GM10266 (cell line): ENCODE results near the gene TBRG1.

Experiments used
- DNase-seq: peaks from one replicate; pipeline ENCODE4 v3.0.0; 2012; ENCODE audit errors: extremely low spot score
- TF ChIP-seq, protein P1 (sequence below): IDR thresholded peaks from 2 replicates; pipeline ENCODE4 v1.5.1; 2012; ENCODE audit warnings: mild to moderate bottlenecking, low read depth; ENCODE audit not compliant: control insufficient read depth, insufficient read depth; ENCODE audit errors: missing control alignments

The TBRG1 gene

DNA sequence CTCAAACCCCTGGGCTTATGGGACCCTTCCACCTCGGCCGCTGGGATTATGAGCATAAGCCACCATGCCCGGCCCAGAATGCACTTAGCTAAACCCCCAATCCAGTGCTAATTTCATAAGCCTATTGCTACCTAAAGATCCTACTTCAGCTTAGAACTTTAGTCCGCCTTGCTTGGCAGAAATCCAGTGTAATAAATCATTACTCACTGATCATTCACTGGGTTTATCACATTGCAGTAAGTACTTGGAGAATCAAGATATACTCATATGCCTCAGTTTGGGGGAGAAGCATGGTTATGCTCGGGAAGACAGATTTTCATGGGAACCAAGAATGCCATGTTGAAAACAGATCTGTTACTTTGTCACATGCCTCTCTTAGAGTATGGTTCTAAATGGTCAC lies 3.8 kb upstream of the TBRG1 start:
- TF ChIP-seq, protein P1, sequence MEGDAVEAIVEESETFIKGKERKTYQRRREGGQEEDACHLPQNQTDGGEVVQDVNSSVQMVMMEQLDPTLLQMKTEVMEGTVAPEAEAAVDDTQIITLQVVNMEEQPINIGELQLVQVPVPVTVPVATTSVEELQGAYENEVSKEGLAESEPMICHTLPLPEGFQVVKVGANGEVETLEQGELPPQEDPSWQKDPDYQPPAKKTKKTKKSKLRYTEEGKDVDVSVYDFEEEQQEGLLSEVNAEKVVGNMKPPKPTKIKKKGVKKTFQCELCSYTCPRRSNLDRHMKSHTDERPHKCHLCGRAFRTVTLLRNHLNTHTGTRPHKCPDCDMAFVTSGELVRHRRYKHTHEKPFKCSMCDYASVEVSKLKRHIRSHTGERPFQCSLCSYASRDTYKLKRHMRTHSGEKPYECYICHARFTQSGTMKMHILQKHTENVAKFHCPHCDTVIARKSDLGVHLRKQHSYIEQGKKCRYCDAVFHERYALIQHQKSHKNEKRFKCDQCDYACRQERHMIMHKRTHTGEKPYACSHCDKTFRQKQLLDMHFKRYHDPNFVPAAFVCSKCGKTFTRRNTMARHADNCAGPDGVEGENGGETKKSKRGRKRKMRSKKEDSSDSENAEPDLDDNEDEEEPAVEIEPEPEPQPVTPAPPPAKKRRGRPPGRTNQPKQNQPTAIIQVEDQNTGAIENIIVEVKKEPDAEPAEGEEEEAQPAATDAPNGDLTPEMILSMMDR, result no peak
- DNase-seq, result no peak

DNA sequence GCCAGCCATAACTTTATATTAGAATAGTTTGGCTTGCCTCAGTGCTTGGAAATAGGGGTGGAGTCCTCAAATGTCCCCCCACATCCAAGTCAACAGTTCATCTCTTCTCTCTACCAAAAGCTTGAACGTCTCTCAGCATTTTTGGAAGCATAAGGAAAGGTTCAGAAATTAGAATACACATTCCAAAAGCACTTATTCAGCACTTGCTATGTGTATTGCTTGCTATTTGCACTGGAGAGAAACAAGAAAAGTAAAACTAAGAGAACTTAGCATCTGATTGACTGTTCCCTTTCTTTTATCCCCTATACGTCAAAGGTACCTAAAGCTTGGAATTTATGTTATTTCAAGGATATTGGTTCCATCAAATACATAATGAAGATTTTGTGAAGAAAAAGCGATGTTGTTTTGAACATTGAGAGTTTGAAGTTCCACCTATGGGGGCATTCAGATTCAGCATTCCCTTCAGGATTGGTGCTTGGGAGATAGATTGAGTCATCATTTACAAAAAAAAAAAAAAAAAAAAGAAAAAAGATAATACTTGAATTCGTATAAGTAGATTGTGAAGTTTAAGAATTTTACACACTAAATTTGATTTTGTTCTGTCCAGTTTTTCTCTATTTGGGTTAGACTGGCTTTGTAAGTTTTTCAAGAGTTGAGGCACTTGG lies 1.3 kb downstream of the TBRG1 start:
- no peak for DNase-seq
- TF ChIP-seq, protein P1, result no peak

DNA sequence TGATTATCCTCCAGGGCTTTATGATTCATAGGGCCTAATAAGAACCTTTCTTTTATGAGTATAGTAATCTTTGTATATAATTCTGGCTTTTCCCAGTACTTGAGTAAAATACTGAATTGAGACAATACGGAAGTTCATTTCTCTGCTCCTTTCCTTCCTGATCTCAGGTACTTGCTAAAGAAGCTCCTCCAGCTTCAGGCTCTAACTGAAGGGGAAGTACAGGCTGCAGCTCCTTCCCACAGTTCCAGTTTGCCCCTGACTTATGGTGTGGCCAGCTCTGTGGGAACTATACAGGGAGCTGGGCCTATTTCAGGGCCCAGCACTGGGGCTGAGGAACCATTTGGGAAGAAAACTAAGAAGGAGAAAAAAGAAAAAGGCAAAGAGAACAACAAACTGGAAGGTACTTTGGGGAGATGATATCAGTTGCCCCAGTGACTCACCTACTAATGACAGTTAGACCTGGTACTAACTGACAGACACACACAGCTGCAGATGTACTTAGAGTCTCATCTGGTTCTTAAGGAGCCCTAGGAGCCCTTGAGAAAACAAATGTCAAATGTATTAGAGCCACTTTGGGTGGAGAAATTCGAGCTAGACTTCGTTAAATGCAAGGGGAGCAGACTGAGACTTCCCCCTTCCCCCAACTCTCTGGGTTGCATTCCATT lies 3.0 kb downstream of the TBRG1 start:
- DNase-seq, result no peak
- TF ChIP-seq, protein P1, result no peak

DNA sequence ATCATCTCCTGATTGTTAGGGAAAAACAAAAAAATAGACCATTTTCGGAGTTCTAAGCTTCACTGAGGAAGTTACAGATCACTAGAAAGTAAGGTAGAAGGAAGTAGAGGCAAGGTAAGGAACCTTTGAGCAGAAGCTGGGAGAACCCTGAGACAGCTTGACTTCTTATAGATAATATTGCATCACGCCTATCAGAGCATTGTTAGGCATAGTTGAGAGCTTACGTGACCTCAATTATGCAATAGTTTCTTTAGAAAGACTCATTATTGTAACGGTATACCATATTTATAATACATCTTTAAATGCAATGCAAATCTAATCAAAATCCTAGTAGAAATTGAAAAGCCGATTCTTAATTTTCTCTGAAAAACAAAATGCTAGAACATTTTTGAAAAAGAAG lies 4.9 kb downstream of the TBRG1 start:
- no peak for DNase-seq
- TF ChIP-seq, protein P1, result no peak

DNA sequence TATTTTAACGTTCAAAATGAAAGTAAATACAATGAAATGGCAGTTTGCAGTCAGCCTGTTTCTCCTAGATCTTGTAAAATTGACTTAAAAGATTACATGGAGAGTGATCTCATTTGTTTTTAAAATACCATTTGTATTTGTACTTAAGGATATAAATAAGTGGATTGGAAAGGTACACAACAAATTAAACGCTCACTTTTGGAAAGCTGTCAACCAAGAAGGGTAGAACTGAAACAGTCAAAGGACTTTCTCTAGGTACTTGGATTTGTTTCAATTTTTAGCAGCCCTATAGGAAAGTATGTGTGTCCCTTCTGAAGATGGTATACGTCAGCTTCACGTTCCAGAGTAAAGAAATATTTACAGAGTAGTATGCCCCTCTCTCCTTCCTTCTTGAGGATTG lies 7.3 kb downstream of the TBRG1 start:
- TF ChIP-seq, protein P1, result no peak
- no peak for DNase-seq

DNA sequence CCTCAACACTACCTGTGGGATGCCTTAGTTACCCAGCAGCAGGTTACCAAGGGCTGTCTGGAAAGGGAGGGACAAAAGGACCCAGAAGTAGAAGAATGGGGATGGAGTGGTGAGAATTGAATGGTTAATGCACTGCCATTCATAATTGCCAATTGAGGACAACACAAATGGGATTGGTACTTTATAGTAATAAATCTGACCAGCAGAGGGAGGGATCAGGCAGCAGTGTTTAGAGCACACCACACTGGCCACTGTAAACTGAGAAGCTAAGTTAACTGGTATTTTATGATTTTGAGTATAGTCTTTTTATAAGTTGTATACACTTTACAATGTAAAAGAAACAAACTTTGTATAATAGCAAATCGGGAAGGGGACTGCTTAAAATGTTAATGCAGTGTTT lies 10.7 kb downstream of the TBRG1 start:
- TF ChIP-seq, protein P1, result no peak
- DNase-seq, result no peak

DNA sequence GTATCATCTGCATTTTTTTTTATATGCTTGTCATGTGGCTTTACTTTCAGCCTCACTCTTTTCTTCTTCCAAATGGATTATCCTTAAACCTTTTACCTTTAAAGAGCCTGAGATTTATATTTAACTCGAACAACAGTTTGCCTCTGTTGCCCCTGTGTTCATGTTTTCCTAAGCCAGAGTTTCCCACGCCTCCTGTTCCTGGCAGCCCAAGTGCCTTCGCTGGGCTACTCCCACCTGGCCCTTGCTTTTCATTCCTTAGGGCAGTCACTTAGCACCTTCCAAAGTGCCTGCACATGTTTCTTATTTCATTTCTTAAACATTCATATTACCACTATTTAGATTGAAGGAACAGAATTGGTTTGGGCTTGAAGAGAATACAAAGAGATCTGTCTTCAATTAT lies 13.3 kb downstream of the TBRG1 start:
- no peak for DNase-seq
- TF ChIP-seq, protein P1, result no peak
